Ishikawa (cell line): ENCODE results near the gene TAT.

Experiments
- EGR1 ChIP-seq: IDR thresholded peaks from 2 replicates; pipeline ENCODE4 v1.6.1; 2012
- TAF1 ChIP-seq: IDR thresholded peaks from 2 replicates; pipeline ENCODE4 v1.6.1; 2012; ENCODE audit warnings: low read depth, mild to moderate bottlenecking

DNA sequence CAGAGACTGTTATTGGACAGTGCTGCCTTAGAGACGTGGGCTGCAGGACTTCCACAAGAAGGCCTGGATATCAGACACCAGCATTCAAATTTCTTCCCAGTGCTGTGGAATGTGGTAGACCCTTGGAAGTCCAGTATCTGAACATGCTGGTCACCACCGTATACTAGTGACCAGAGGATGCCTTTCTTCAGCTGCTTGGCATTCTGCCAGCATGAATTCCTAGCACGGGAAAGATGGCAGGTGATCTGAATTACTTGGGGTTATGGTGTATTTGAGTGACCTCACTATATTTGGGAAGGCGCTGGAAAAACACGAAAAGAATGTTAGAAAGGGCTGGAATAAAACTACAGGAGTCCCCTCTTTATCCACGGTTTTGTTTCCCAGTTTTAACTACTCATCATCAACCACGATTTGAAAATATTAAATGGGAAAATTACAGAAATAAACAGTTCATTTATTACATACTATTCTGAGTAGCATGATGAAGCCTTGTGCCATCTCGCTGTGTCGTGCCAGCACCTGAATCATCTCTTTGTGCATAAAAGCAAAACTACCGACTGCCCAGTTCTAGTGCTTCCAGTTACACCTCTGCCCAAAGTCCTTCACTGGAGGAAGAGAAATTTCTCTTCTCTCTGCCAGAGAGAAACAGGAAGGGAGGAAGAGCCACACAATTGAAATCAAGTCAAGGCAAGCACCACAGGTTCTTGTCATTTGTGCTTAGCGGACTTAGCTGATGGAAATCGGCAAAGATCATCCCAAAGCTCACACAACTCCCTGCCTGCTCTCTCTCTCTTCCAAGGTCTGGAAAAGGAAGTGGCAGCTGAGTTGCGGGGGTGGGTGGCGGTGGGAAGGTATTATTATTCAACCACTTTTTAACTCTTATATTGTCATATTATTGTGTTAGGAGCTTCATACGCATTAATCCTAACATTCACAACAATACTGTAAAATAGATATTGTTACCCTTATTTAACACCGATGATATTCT is 52.0 kb downstream of the TAT start:
- no peak for TF ChIP-seq EGR1
- no peak for TF ChIP-seq TAF1
